Umbilical cord (tissue), 2 donors: ENCODE data around the gene RHOB. TPM values are rescaled to one million over a fixed set of nuclear protein-coding genes. Genes with fewer than 3 reads are reported as not detected.

Experiments used
- DNase-seq: peaks from one replicate; pipeline ENCODE4 v3.0.0-alpha.2; 2015; ENCODE audit warnings: low spot score
- total RNA-seq: library from RNA; depleted of rRNA; stranded (reverse); fragments of >200 nt; gene quantifications from one replicate; pipeline ENCODE4 v1.2.3, GENCODE V29; 2014; ENCODE audit warnings: low replicate concordance; ENCODE audit not compliant: insufficient read depth

The RHOB gene
- total RNA-seq, 1 donor from 2014 or later = 449 TPM

- no peak for DNase-seq
Observed at GRCh38 chr2:20473128-20473527, 26.3 kb downstream of the RHOB start.

GRCh38 chr2:20474757-20475566 lies 28.1 kb downstream of the RHOB start:
- no peak for DNase-seq

GRCh38 chr2:20475567-20475952 lies 28.7 kb downstream of the RHOB start:
- no peak for DNase-seq

GRCh38 chr2:20476481-20476880 lies 29.6 kb downstream of the RHOB start:
- DNase-seq = no peak

GRCh38 chr2:20476950-20477349 lies 30.1 kb downstream of the RHOB start:
- DNase-seq = no peak

- DNase-seq = no peak
Observed at GRCh38 chr2:20478961-20479360, 32.1 kb downstream of the RHOB start.

GRCh38 chr2:20479835-20480234 lies 33.0 kb downstream of the RHOB start:
- no peak for DNase-seq

- DNase-seq = no peak
Observed at GRCh38 chr2:20480913-20481312, 34.0 kb downstream of the RHOB start.

- DNase-seq = no peak
Observed at GRCh38 chr2:20481798-20482405, 35.0 kb downstream of the RHOB start.

GRCh38 chr2:20482725-20483124 lies 35.9 kb downstream of the RHOB start:
- no peak for DNase-seq

- DNase-seq = no peak
Observed at GRCh38 chr2:20483194-20483895, 36.5 kb downstream of the RHOB start.

GRCh38 chr2:20484034-20484617 lies 37.3 kb downstream of the RHOB start:
- no peak for DNase-seq

GRCh38 chr2:20484810-20485611 lies 38.1 kb downstream of the RHOB start:
- no peak for DNase-seq

- no peak for DNase-seq
Observed at GRCh38 chr2:20485612-20486388, 38.9 kb downstream of the RHOB start.

GRCh38 chr2:20486571-20486970 lies 39.7 kb downstream of the RHOB start:
- DNase-seq = no peak

GRCh38 chr2:20487030-20487391 lies 40.1 kb downstream of the RHOB start:
- no peak for DNase-seq

GRCh38 chr2:20487392-20488174 lies 40.7 kb downstream of the RHOB start:
- no peak for DNase-seq

GRCh38 chr2:20488201-20488641 lies 41.3 kb downstream of the RHOB start:
- peak; percentile 40 for DNase-seq

GRCh38 chr2:20488782-20489181 lies 41.9 kb downstream of the RHOB start:
- DNase-seq = peak; percentile 55
